NCI-H1436 (cell line): ENCODE measurements around the gene RAI1.
"Not testable (repeated sequence)": the region's sequence is repeated elsewhere in the genome, so short reads cannot be mapped to it uniquely, and the experiment has no call there.

Source experiments
- DNase-seq: peaks from one replicate; lab custom pipeline; 2025; lab: John Stamatoyannopoulos, UW

RAI1 gene

GRCh38 chr17:17800504-17801021 lies 119.3 kb downstream of the RAI1 start:
- no peak for DNase-seq

GRCh38 chr17:17801800-17802481 lies 120.7 kb downstream of the RAI1 start:
- DNase-seq: no peak

GRCh38 chr17:17804007-17804406 lies 122.7 kb downstream of the RAI1 start:
- DNase-seq: no peak

DNA sequence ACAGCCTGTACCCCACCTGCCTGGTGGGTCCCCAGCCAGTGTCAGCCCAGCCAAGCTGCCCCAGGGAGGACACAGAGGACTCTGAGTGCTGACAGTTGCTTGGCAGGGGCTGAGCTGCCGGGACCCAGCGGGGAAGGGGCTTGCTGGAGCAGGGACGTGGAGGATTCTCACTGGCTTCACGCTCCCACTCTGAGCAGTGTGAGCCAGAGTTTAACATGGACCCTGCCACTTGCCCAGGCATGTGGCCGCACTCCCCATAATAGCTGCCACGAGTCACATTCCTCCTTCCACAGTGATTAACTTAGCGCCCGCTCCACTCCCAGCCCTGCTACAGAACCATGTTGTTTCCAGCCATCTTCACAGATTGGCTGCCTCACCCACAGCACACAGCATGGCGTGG lies 124.3 kb downstream of the RAI1 start:
- DNase-seq: no peak

DNA sequence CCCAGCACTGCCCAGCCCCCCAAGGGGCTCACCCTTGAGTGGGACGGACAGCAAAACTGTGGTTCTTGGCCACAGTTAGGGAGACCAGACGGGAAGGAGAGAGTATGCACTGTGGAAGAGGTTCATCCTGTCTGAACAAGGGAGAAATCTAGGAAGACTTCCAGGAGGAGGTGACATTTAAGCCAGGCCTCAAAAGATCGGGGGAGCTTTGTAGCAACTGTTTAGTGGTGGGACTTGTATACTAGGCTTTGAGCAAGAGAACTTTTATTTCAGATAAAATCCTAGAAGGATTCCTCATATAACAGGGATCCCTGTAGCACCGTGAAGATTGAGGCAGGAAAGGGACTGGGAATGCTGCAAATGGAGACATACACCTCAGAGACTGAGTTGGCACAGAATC lies 124.8 kb downstream of the RAI1 start:
- no peak for DNase-seq

DNA sequence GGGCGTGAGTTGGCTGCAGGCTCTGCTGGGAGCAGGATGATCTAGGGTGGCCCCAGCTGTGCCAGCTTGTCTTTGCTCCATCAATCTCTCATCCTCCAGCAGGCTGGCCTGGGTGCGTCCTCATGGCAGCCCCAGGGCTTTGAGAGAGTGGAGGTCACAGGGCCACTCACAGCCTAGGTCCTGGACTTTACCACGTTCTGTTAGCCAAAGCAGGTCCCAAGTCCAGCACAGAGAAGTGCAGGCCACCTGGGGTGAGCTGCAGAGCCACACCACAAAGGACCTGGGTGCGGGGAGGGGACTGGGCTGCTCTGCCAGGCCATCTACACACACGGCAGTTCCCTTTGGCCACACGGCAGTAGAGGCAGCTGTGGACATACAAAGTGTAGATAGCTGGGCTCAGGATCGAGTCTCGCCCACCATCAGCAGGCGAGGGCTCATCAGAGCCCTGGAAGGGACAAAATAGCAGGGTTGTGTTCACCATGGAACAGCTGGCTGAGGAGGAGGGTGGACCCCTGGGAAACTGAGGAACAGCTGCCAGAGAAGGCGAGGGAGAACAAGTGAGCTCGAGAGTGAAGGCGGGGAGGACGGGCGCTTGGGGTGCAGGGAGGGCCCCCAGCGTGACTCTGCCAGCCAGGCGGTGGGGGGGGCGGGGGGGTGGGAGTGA lies 125.5 kb downstream of the RAI1 start:
- no peak for DNase-seq

- no peak for DNase-seq
Observed at GRCh38 chr17:17807440-17807839, 126.2 kb downstream of the RAI1 start.

DNA sequence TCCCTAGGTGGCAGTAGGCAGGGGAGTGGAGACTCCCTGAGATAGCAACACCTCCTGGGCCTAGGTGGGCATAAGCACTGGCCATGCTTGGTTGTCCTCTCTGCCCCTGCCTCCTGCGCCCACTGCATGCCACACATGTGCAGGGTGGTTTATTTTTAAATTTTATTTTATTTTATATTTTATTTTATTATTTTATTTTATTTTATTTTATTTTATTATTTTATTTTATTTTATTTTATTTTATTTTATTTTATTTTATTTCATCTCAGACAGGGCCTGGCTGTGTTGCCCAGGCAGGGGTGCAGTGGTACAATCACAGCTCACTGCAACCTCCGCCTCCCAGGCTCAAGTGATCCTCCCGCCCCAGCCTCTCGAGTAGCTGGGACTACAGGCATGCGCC lies 126.9 kb downstream of the RAI1 start:
- DNase-seq: not testable (repeated sequence)

- DNase-seq: no peak
Observed at GRCh38 chr17:17808706-17809432, 127.6 kb downstream of the RAI1 start.

DNA sequence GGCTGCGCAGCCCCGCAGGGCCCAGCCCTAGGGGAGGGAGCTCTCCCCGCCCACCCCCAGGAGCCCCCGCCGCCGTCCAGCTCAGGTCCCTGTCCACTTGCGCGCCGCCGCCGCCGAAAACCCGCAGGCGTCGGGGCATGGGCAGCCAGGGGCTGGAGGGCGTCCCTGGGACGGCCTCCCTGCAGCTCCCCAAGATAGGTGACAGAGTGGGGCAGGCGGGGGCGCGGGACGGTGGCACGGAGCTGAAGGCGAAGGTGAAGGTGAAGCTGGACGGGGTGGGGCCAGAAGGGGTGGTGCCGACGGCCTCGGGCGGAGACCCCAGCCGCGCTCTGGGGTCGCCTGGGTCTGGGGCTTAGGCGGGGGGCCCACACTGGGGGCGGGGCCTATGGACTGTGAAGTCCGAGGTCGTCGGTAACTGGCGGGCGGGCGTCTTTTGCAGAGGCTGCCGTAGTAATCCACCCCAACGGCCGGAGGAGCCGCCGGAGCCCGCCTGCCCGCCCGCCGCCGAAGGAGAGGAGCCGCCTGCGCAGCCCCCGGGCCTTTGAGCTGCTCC lies 128.3 kb downstream of the RAI1 start:
- no peak for DNase-seq

DNA sequence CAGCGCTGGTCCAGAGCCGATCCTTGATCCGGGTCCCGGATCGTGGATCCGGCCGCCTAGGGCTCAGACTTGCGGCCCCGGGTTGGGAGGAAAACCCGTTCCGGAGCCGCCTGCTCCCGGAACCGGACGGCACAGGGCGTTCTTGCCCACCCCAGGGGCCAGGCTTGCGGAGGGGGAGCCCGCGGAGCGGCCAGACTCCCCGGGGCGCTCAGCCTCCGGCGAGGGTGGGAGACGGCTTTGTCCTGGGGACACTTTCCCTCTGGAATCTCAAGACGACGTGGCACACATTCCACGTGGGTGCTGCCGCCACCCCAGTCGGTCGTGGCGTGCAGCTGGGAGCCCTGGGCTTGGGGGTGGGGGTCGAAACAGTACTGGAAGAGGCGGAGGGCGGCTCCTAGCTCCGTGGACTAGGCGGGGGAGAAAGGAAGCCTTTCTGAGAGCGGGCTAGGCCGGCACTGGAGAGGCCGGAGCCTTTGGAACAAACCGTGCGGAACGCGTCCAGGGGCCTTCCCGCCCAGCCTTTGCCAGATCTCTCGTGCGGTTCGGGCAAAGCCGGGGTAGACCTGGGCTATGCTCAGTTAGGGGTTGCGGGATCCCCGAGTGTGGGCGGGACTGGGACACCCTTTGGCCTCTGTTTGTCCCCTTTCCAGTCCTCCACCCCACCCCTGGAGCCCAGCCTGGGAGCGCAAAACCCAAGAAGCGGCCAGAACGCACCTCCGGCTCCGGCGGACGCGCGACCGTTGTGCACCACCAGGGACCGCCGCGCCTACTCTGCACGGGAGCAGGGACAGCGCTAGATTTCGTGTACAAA lies 129.0 kb downstream of the RAI1 start:
- no peak for DNase-seq

GRCh38 chr17:17810895-17811248 lies 129.6 kb downstream of the RAI1 start:
- DNase-seq: no peak

DNA sequence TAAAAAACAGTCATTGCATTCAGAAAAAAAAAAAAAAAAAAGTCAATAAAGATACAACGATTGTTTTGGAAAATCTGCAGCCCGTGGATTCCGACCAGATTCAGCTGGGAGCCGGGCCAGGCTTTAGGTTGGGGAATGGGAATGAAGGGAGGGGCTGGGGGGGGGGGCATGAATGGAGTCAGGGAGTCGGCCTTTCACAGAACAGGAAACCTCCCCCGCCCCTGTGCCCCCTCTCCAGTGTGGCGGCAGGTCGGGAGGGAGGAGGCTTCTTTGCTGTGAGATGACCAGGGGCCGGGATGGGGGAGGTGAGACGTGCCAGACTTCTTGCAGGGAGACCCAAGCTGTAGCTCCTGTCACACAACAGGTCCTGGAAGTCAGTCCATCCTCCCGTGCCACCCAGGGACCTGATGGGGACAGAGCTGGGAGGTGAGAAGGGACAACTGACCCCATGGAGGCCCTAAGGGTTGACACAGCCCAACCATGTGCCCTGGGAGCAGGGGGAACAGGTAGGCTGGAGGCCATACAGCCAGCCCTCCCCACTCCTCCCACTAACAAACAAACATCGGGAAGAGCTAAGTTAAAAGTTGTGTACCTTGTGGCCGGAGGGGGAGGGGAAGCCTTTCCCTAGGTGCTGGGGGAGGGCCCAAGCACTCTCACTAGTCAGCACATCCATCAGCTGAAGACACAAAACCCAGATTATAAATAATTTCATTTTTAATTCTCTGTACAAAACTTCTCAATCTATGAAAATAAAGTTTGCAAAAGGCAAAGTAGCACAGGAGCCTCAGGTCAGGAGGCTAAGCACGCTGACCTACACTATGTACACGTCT lies 130.3 kb downstream of the RAI1 start:
- DNase-seq: no peak

GRCh38 chr17:17812211-17813054 lies 131.2 kb downstream of the RAI1 start:
- DNase-seq: peak; percentile 49

GRCh38 chr17:17813055-17813724 lies 131.9 kb downstream of the RAI1 start:
- no peak for DNase-seq

- DNase-seq: no peak
Observed at GRCh38 chr17:17813725-17814095, 132.5 kb downstream of the RAI1 start.

DNA sequence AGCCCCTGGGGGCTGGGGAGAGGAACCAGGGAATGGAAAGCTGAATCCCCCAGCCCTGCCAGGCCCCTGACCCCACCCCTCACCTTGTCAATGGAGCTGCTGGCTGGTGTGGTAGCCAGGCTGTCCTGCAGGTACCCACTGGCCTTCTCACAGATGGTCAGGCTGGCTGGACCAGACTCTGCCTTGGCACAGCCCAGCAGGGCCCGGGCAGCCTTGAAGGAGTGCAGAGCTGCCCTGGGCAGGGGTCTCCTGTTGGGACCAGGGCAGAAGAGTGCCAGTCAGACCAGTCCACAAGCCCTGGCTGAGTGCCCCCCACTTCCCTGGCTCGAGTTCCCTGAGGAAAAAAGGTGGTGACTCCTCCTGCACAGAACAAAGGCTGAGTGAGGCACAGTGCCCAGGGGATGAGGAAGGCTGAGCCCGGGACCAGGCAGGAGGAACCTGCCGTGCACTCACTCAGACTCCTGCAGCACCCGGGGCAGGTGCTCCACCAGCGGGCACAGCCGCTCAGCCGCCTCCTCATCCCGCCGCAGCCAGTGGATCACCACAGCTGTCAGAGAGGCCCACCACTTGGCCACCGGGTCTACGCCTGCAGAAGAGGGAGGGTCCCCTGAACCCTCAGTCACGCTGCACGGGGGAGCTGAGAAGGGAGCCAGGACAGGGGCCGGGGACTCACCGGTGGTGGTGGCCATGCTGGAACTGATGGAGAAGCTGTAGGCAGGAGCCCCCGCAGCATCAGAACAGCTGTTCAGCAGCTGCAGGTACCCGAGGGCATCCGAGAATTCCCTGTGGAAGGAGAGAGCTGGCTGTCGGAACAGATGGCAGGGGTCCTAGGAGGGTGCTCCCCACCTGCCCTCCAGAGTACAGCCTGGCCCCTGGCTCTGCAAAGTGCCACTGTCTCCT lies 133.2 kb downstream of the RAI1 start:
- DNase-seq: no peak

DNA sequence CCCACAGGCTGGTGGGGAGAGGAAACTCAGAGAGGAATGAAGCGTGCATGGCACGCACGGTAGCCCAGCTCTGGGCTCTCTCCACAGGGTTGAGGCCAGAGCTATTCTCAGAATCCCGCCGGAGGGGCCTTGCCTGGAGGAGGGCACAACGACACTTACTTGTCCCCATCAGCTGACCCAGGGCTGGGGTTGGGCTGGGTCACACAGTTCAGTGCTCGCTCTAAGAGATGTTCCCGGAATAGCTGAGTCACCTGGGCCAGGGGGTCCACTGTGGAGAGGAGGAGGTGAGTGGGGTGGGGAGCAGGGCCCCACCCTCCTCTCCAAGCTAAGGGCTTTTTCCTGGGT lies 133.8 kb downstream of the RAI1 start:
- no peak for DNase-seq
